ENCODE results near the gene BIRC2. TPM values are rescaled to one million over a fixed set of nuclear protein-coding genes. Genes with fewer than 3 reads are reported as not detected.
"Not testable (repeated sequence)": the region's sequence is repeated elsewhere in the genome, so short reads cannot be mapped to it uniquely, and the experiment has no call there.

Gene BIRC2
- total RNA-seq, 1 experiment from 2014 or later, result 107 TPM

DNA sequence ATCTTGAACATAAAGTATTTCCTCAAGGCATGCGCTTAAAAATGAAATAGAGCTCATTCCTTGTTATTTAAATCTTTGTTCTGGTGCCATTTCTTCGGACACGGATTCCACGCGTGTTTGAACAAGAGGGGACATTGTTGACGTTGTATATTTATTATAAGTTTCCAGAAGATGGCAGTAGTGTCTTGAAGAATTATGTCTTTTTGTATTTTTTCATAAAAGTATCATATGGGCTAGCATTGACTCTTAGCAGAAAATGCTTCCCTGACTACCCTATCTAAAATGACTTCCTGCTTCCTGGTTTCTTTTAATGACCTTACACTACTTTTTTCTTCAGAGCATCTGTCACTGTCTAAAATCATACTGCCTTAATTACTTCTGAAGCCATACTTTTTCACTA is 20.4 kb downstream of the BIRC2 start:
- H4K20me1 ChIP-seq (ENCODE audit: insufficient read depth, low read depth, low read length), result no peaks in the 10 kb centered on the region
- H3K4me1 ChIP-seq (ENCODE audit: low read length), result no peaks in the 10 kb centered on the region
- no peaks in the 10 kb centered on the region for H3K9me2 ChIP-seq (replicated peaks; ENCODE audit: insufficient read depth, low read length)
- H3K27me3 ChIP-seq (ENCODE audit: low read length), result no peaks in the 10 kb centered on the region
- peaks cover 22% of the 10 kb centered on the region for H3K79me2 ChIP-seq (ENCODE audit: low read length)
- H2AFZ ChIP-seq (ENCODE audit: low read length), result no peak overlapping the region
- no peak overlapping the region for H3K4me3 ChIP-seq (ENCODE audit: low read length)
- no peak overlapping the region for H3K27ac ChIP-seq (ENCODE audit: low read length)
- no peak overlapping the region for H3K4me2 ChIP-seq (ENCODE audit: low read depth, low read length, poor library complexity, severe bottlenecking)
- no peaks in the 10 kb centered on the region for H3K9me3 ChIP-seq (ENCODE audit: low read length)
- peak; percentile 77 for DNase-seq
- H3K36me3 ChIP-seq (ENCODE audit: insufficient read depth, low read length), result peaks cover 58% of the 10 kb centered on the region
- no peak overlapping the region for H3K9ac ChIP-seq (ENCODE audit: low read length)

- H3K9me3 ChIP-seq (ENCODE audit: low read length), result no peaks in the 10 kb centered on the region
- no peak overlapping the region for H2AFZ ChIP-seq (ENCODE audit: low read length)
- no peak for DNase-seq
- H3K4me3 ChIP-seq (ENCODE audit: low read length), result no peak overlapping the region
- H3K27ac ChIP-seq (ENCODE audit: low read length), result no peak overlapping the region
- H3K4me2 ChIP-seq (ENCODE audit: low read depth, low read length, poor library complexity, severe bottlenecking), result no peak overlapping the region
- peaks cover 19% of the 10 kb centered on the region for H3K79me2 ChIP-seq (ENCODE audit: low read length)
- H3K9me2 ChIP-seq (replicated peaks; ENCODE audit: insufficient read depth, low read length), result no peaks in the 10 kb centered on the region
- H3K4me1 ChIP-seq (ENCODE audit: low read length), result no peaks in the 10 kb centered on the region
- H3K9ac ChIP-seq (ENCODE audit: low read length), result no peak overlapping the region
- peaks cover 47% of the 10 kb centered on the region for H3K36me3 ChIP-seq (ENCODE audit: insufficient read depth, low read length)
- H4K20me1 ChIP-seq (ENCODE audit: insufficient read depth, low read depth, low read length), result no peaks in the 10 kb centered on the region
- H3K27me3 ChIP-seq (ENCODE audit: low read length), result no peaks in the 10 kb centered on the region
These were observed 21.5 kb downstream of the BIRC2 start for GRCh38 chr11:102368472-102368871.

DNA sequence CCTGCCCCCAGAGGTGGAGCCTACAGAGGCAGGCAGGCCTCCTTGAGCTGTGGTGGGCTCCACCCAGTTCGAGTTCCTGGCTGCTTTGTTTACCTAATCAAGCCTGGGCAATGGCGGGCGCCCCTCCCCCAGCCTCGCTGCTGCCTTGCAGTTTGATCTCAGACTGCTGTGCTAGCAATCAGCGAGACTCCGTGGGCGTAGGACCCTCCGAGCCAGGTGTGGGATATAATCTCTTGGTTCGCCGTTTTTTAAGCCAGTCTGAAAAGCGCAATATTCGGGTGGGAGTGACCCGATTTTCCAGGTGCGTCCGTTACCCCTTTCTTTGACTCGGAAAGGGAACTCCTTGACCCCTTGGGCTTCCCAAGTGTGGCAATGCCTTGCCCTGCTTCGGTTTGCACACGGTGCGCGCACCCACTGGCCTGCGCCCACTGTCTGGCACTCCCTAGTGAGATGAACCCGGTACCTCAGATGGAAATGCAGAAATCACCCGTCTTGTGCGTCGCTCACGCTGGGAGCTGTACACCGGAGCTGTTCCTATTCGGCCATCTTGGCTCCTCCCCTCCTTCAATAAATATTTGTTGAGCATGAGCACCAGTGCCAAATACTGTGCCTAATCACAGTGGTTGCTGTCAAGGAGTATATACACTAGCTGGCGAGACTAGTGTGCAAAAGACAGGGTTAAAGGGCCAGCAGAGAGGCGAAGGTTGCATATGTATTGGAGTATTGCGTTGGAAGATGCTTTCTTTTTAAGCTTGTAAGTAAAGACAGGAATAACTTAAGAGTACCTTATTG is 27.8 kb downstream of the BIRC2 start:
- not testable (repeated sequence) for H4K20me1 ChIP-seq (ENCODE audit: insufficient read depth, low read depth, low read length); H3K27me3 ChIP-seq (ENCODE audit: low read length); H3K9me2 ChIP-seq (replicated peaks; ENCODE audit: insufficient read depth, low read length); H3K9ac ChIP-seq (ENCODE audit: low read length); DNase-seq; H3K9me3 ChIP-seq (ENCODE audit: low read length); H3K4me1 ChIP-seq (ENCODE audit: low read length); H3K27ac ChIP-seq (ENCODE audit: low read length); H3K4me3 ChIP-seq (ENCODE audit: low read length); H3K4me2 ChIP-seq (ENCODE audit: low read depth, low read length, poor library complexity, severe bottlenecking); H2AFZ ChIP-seq (ENCODE audit: low read length)
- Histone ChIP-seq H3K36me3 (ENCODE audit: insufficient read depth, low read length) (peaks cover 44% of the 10 kb centered on the region; the same call in 1 of the 2 replicates), H3K79me2 (ENCODE audit: low read length) (peaks cover 35% of the 10 kb centered on the region)

DNA sequence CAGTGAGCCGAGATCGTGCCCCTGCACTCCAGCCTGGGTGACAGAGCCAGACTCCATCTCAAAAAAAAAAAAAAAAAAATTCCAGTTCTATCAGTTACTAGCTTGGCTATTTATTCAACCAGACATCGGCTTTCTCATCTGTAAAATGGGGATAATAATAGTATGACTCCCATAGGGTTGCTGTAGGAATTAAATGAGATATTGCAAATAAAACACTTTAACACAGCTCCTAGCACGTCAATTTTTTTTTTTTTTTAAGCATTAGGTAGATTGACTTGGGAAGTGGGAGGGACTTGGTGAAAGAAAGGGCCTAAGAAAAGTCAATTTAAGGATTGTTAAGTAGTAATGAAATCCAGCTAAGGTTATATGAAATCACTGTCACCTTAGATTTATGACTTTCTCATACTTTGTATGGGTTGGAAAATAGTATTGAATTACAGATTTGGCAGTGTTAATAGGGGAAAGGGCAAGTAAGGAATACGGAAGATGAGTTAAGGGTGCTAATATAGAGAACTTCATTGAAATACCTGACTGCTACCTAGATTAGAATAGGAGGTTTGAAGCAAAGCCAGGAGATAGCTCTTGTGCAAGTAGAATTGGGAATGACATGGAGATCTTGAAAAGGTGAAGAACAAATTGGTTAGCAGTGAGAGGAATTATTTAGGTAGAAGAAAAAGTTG is 28.8 kb downstream of the BIRC2 start:
- H3K79me2 ChIP-seq (ENCODE audit: low read length), result peaks cover 35% of the 10 kb centered on the region
- no peaks in the 10 kb centered on the region for H3K4me1 ChIP-seq (ENCODE audit: low read length)
- H3K4me2 ChIP-seq (ENCODE audit: low read depth, low read length, poor library complexity, severe bottlenecking), result no peak overlapping the region
- no peaks in the 10 kb centered on the region; the same call in 1 of the 2 replicates for H4K20me1 ChIP-seq (ENCODE audit: insufficient read depth, low read depth, low read length)
- DNase-seq, result no peak
- peaks cover 50% of the 10 kb centered on the region; the same call in 1 of the 2 replicates for H3K36me3 ChIP-seq (ENCODE audit: insufficient read depth, low read length)
- no peak overlapping the region for H3K9ac ChIP-seq (ENCODE audit: low read length)
- H3K27ac ChIP-seq (ENCODE audit: low read length), result no peak overlapping the region
- H3K4me3 ChIP-seq (ENCODE audit: low read length), result no peak overlapping the region
- H3K9me2 ChIP-seq (replicated peaks; ENCODE audit: insufficient read depth, low read length), result no peaks in the 10 kb centered on the region
- H3K27me3 ChIP-seq (ENCODE audit: low read length), result no peaks in the 10 kb centered on the region
- H2AFZ ChIP-seq (ENCODE audit: low read length), result no peak overlapping the region
- no peaks in the 10 kb centered on the region for H3K9me3 ChIP-seq (ENCODE audit: low read length)

DNA sequence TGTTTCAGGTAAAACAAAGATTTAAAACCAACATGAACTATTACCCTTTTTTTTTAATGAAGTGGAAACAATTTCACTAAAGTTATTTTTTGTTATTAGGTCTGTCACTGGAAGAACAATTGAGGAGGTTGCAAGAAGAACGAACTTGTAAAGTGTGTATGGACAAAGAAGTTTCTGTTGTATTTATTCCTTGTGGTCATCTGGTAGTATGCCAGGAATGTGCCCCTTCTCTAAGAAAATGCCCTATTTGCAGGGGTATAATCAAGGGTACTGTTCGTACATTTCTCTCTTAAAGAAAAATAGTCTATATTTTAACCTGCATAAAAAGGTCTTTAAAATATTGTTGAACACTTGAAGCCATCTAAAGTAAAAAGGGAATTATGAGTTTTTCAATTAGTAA is 30.9 kb downstream of the BIRC2 start:
- Histone ChIP-seq H3K79me2 (ENCODE audit: low read length) (peaks cover 35% of the 10 kb centered on the region), H2AFZ (ENCODE audit: low read length) (no peak overlapping the region), H3K27ac (ENCODE audit: low read length) (no peak overlapping the region), H3K9me2 (replicated peaks; ENCODE audit: insufficient read depth, low read length) (no peaks in the 10 kb centered on the region), H3K27me3 (ENCODE audit: low read length) (no peaks in the 10 kb centered on the region), H3K9me3 (ENCODE audit: low read length) (no peaks in the 10 kb centered on the region), H3K4me3 (ENCODE audit: low read length) (no peak overlapping the region), H3K9ac (ENCODE audit: low read length) (no peak overlapping the region), H3K4me2 (ENCODE audit: low read depth, low read length, poor library complexity, severe bottlenecking) (no peak overlapping the region), H3K36me3 (ENCODE audit: insufficient read depth, low read length) (peaks cover 56% of the 10 kb centered on the region; the same call in 1 of the 2 replicates), H3K4me1 (ENCODE audit: low read length) (no peaks in the 10 kb centered on the region), H4K20me1 (ENCODE audit: insufficient read depth, low read depth, low read length) (no peaks in the 10 kb centered on the region; the same call in 1 of the 2 replicates)
- DNase-seq, result no peak

DNA sequence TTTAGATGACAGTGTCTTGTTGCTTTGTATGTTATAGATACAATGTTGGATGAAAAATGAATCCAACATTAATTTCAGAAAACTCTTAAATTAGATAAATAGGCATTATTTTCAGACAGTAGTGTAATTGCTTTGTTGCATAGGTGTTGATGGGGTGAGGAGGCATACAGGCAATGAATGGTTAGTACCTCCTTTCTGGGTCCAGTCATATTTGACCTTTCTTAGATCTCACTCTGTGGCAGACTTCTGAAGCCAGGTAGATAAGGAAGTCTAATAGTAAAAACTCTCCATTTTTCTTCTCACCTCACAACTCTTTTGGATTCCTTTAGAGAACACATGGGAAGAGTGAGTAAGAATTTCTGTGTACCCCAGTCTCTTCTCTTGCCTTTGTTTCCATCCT is 31.8 kb downstream of the BIRC2 start:
- Histone ChIP-seq H3K27ac (ENCODE audit: low read length) (no peak overlapping the region), H3K9ac (ENCODE audit: low read length) (no peak overlapping the region), H3K4me2 (ENCODE audit: low read depth, low read length, poor library complexity, severe bottlenecking) (no peak overlapping the region), H3K36me3 (ENCODE audit: insufficient read depth, low read length) (peaks cover 56% of the 10 kb centered on the region; the same call in 1 of the 2 replicates), H3K9me3 (ENCODE audit: low read length) (no peaks in the 10 kb centered on the region), H2AFZ (ENCODE audit: low read length) (no peak overlapping the region), H3K79me2 (ENCODE audit: low read length) (peaks cover 35% of the 10 kb centered on the region), H3K4me1 (ENCODE audit: low read length) (no peaks in the 10 kb centered on the region), H3K9me2 (replicated peaks; ENCODE audit: insufficient read depth, low read length) (no peaks in the 10 kb centered on the region), H4K20me1 (ENCODE audit: insufficient read depth, low read depth, low read length) (no peaks in the 10 kb centered on the region; the same call in 1 of the 2 replicates), H3K4me3 (ENCODE audit: low read length) (no peak overlapping the region), H3K27me3 (ENCODE audit: low read length) (no peaks in the 10 kb centered on the region)
- DNase-seq, result no peak

DNA sequence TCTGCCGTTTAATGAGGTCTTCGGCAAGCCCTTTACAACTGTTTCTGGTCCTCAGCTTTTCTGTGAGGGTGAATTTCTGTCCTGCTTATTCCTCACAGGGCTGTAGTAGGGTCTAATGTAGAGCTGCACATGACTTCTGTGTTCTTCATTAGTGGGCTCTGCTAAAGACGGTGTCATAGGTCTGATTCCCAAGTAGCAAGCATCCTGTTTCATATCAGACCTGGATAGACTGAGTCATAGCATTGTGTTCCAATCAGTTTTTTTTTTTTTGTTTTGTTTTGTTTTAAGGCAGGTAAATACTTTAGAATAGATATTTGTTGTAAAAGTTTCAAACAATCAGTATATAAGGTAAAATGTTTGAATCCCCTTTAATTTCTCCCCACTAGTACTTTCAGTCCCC is 35.4 kb downstream of the BIRC2 start:
- no peaks in the 10 kb centered on the region for H3K9me2 ChIP-seq (replicated peaks; ENCODE audit: insufficient read depth, low read length)
- peaks cover 56% of the 10 kb centered on the region for H3K36me3 ChIP-seq (ENCODE audit: insufficient read depth, low read length)
- DNase-seq, result no peak
- H3K4me2 ChIP-seq (ENCODE audit: low read depth, low read length, poor library complexity, severe bottlenecking), result no peak overlapping the region
- H3K9me3 ChIP-seq (ENCODE audit: low read length), result no peaks in the 10 kb centered on the region
- H4K20me1 ChIP-seq (ENCODE audit: insufficient read depth, low read depth, low read length), result no peaks in the 10 kb centered on the region
- H3K4me1 ChIP-seq (ENCODE audit: low read length), result no peaks in the 10 kb centered on the region
- no peaks in the 10 kb centered on the region for H3K27me3 ChIP-seq (ENCODE audit: low read length)
- no peak overlapping the region for H3K27ac ChIP-seq (ENCODE audit: low read length)
- H3K9ac ChIP-seq (ENCODE audit: low read length), result no peak overlapping the region
- H3K79me2 ChIP-seq (ENCODE audit: low read length), result peaks cover 13% of the 10 kb centered on the region
- no peak overlapping the region for H3K4me3 ChIP-seq (ENCODE audit: low read length)
- no peak overlapping the region for H2AFZ ChIP-seq (ENCODE audit: low read length)

GRCh38 chr11:102383839-102384238 is 36.8 kb downstream of the BIRC2 start:
- H3K27me3 ChIP-seq (ENCODE audit: low read length), result no peaks in the 10 kb centered on the region
- H2AFZ ChIP-seq (ENCODE audit: low read length), result no peak overlapping the region
- H3K4me2 ChIP-seq (ENCODE audit: low read depth, low read length, poor library complexity, severe bottlenecking), result no peak overlapping the region
- H4K20me1 ChIP-seq (ENCODE audit: insufficient read depth, low read depth, low read length), result no peaks in the 10 kb centered on the region
- H3K9me3 ChIP-seq (ENCODE audit: low read length), result no peaks in the 10 kb centered on the region
- no peak overlapping the region for H3K9ac ChIP-seq (ENCODE audit: low read length)
- H3K9me2 ChIP-seq (replicated peaks; ENCODE audit: insufficient read depth, low read length), result no peaks in the 10 kb centered on the region
- H3K27ac ChIP-seq (ENCODE audit: low read length), result no peak overlapping the region
- H3K36me3 ChIP-seq (ENCODE audit: insufficient read depth, low read length), result peaks cover 56% of the 10 kb centered on the region
- H3K79me2 ChIP-seq (ENCODE audit: low read length), result peaks cover 8% of the 10 kb centered on the region
- DNase-seq, result no peak
- H3K4me3 ChIP-seq (ENCODE audit: low read length), result no peak overlapping the region
- peaks cover 5% of the 10 kb centered on the region; the same call in 1 of the 2 replicates for H3K4me1 ChIP-seq (ENCODE audit: low read length)

Data from Karpas-422 (cell line).